Brain microvascular endothelial cell (primary cell): ENCODE measurements around the gene PTPN5.

Source experiments
- DNase-seq: peaks from one replicate; pipeline ENCODE4 v3.0.0-alpha.2; 2020
- H3K27ac ChIP-seq: fragments of 250-450 bp; sonication (Bioruptor Pico); 2 replicates; pipeline ENCODE4 v1.5.1; 2020; ENCODE audit warnings: mild to moderate bottlenecking, moderate library complexity
- H3K27me3 ChIP-seq: fragments of 250-450 bp; sonication (Bioruptor Pico); replicated peaks from 2 replicates; pipeline ENCODE4 v1.5.1; 2020; ENCODE audit warnings: mild to moderate bottlenecking
- H3K36me3 ChIP-seq: fragments of 250-450 bp; sonication (Bioruptor Pico); replicated peaks from 2 replicates; pipeline ENCODE4 v1.5.1; 2020; ENCODE audit warnings: mild to moderate bottlenecking
- H3K4me3 ChIP-seq: 2 replicates; pipeline ENCODE4 v1.5.1; 2011; ENCODE audit warnings: low read depth, mild to moderate bottlenecking, control low read depth, low read length, moderate library complexity
- in situ Hi-C: cut with HindIII; loops from 2 replicates; pipeline ENCODE4 v1.10.0; 2017; ENCODE audit warnings: low sequenced_read_pairs, low pct_ligation_motif_present
- TF ChIP-seq, protein P1 (sequence below): IDR thresholded peaks from 2 replicates; pipeline ENCODE4 v1.5.1; 2011; ENCODE audit warnings: low read depth, mild to moderate bottlenecking, moderate library complexity, low read length, control low read depth, inconsistent platforms; ENCODE audit errors: missing control alignments

PTPN5 gene

GRCh38 chr11:18705651-18706281, 85.8 kb downstream of the PTPN5 start:
- peak overlapping the region; percentile 56 for H3K4me3 ChIP-seq
- no peaks in the 10 kb centered on the region for H3K36me3 ChIP-seq
- DNase-seq = no peak
- peaks cover 2% of the 10 kb centered on the region for H3K27me3 ChIP-seq
- H3K27ac ChIP-seq = no peak overlapping the region
- in situ Hi-C loops = no loop called here
- TF ChIP-seq, protein P1, sequence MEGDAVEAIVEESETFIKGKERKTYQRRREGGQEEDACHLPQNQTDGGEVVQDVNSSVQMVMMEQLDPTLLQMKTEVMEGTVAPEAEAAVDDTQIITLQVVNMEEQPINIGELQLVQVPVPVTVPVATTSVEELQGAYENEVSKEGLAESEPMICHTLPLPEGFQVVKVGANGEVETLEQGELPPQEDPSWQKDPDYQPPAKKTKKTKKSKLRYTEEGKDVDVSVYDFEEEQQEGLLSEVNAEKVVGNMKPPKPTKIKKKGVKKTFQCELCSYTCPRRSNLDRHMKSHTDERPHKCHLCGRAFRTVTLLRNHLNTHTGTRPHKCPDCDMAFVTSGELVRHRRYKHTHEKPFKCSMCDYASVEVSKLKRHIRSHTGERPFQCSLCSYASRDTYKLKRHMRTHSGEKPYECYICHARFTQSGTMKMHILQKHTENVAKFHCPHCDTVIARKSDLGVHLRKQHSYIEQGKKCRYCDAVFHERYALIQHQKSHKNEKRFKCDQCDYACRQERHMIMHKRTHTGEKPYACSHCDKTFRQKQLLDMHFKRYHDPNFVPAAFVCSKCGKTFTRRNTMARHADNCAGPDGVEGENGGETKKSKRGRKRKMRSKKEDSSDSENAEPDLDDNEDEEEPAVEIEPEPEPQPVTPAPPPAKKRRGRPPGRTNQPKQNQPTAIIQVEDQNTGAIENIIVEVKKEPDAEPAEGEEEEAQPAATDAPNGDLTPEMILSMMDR = no peak

- Histone ChIP-seq H3K4me3 (no peak overlapping the region), H3K27me3 (peaks cover 2% of the 10 kb centered on the region), H3K27ac (no peak overlapping the region), H3K36me3 (no peaks in the 10 kb centered on the region)
- TF ChIP-seq, protein P1 = no peak
- in situ Hi-C loops = no loop called here
- DNase-seq = no peak
These were observed 86.9 kb downstream of the PTPN5 start for GRCh38 chr11:18704698-18705097.

DNA sequence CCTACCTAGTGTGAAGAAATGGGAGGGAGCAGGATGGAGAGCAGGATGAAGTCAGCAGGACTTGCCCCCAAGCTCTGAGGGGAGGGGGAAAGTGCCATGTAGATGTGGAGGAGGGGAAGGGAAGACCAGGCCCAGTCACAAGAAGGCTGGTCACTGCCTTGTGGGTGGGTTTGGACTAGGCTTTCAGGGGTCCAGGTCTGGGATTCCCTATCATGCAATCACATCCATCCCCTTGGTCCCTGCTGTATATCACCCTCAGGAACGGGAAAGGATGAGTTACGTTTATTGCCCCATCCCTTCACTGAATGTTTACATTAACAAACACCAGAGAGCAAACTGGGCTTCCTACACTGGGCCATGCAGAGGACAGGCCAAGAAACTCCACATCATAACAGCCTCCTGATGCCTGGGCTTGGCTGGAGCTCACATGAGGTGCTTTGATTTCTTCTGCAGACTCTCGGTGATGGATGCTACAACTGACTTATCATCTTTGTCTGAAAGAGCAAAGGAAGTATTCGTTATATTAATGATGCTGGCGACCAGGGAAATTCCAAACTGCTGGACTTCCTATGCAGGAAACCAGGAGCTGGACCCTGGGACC, 87.5 kb downstream of the PTPN5 start:
- no peaks in the 10 kb centered on the region for H3K36me3 ChIP-seq
- in situ Hi-C loops = no loop called here
- no peak overlapping the region for H3K27ac ChIP-seq
- peaks cover 2% of the 10 kb centered on the region for H3K27me3 ChIP-seq
- no peak overlapping the region for H3K4me3 ChIP-seq
- DNase-seq = no peak
- TF ChIP-seq, protein P1 = no peak

DNA sequence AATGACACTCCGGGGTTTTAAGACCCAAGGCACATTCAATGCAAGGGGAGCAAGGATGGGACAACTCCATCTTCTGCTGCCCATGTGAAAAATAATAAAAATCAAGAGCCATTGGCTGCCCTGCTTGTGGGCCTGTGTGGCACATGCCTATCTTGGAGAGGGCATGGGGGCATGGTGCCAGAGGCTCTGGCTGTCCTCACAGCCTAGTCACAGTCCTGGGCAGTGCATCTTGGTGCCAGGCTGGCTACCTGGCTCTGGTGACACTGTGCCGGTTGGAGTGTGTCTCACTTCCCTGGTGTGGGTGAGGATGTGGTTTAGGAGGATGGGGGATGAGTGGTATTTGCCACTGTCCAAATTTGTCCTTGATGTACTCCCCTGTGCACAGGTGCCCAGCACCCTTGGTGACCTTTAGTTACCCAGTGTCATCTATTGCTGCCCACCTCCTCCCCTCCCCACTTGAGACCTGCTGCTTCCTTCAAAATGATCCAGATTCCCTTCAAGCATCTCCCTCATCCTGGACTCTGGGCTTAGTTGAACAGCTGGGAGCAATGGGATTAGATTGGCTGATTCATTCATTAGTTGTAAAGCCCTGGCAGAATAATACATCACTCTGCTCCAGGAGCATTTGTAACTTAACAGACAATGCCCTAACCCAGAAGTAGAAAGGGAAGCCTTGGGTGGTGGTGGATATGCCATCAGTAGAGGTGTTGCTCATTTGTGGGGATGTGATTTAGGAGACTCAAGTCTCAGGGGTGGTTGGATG, 88.4 kb downstream of the PTPN5 start:
- Histone ChIP-seq H3K27me3 (peaks cover 2% of the 10 kb centered on the region), H3K27ac (no peak overlapping the region), H3K4me3 (no peak overlapping the region), H3K36me3 (no peaks in the 10 kb centered on the region)
- TF ChIP-seq, protein P1 = no peak
- in situ Hi-C loops = no loop called here
- DNase-seq = no peak

DNA sequence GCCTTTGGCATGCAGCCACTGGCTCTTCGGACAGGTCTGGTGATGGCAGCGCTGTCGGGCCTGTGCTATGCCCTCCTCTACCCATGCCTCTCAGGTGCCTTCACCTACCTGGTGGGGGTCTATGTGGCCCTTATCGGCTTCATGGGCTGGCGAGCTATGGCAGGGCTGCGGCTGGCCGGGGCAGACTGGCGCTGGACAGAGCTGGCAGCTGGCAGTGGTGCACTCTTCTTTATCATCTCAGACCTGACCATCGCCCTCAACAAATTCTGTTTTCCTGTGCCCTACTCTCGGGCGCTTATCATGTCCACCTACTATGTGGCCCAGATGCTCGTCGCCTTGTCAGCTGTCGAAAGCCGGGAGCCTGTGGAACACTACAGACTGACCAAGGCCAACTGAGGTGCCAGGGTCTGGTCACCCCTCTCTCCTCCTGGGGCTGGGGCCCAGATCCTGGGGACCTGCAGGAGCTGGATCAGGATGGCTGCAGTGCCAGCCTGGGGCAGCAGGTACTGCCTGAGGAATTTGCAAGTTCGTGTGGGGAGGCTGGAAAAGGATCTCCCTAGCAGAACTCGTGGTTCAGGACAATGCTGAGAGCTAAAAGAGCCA, 89.9 kb downstream of the PTPN5 start:
- Histone ChIP-seq H3K36me3 (no peaks in the 10 kb centered on the region), H3K4me3 (no peak overlapping the region), H3K27ac (no peak overlapping the region), H3K27me3 (peaks cover 2% of the 10 kb centered on the region)
- in situ Hi-C loops = no loop called here
- no peak for DNase-seq
- TF ChIP-seq, protein P1 = no peak
